OCI-LY1 (cell line): ENCODE measurements around the gene FYCO1.

Experiments used
- H2AFZ ChIP-seq: fragments of 200-600 bp; sonication (generic), shearing (Covaris generic); 2 replicates; pipeline ENCODE4 v1.6.0; 2014; ENCODE audit warnings: antibody characterized with exemption, mild to moderate bottlenecking, low read length
- H3F3A ChIP-seq: fragments of 200-600 bp; sonication (generic), shearing (Covaris generic); 2 replicates; pipeline ENCODE4 v1.6.0; 2014; ENCODE audit warnings: mild to moderate bottlenecking, antibody characterized with exemption, low read length, moderate library complexity; ENCODE audit not compliant: insufficient read depth
- H3K27ac ChIP-seq: fragments of 200-600 bp; sonication (generic); 2 replicates; pipeline ENCODE4 v1.5.1; 2014; ENCODE audit warnings: low read length, mixed run types, mild to moderate bottlenecking, low read depth; ENCODE audit not compliant: poor library complexity, severe bottlenecking
- H3K27me3 ChIP-seq: fragments of 200-600 bp; sonication (generic); 2 replicates; pipeline ENCODE4 v1.6.0; 2014; ENCODE audit warnings: antibody characterized with exemption, mild to moderate bottlenecking, low read length, moderate library complexity; ENCODE audit not compliant: insufficient read depth
- H3K36me3 ChIP-seq: fragments of 200-600 bp; sonication (generic); 2 replicates; pipeline ENCODE4 v1.6.1; 2014; ENCODE audit warnings: mild to moderate bottlenecking, antibody characterized with exemption, low read length, moderate library complexity, mixed read lengths; ENCODE audit not compliant: insufficient read depth
- H3K4me1 ChIP-seq: fragments of 200-600 bp; sonication (generic); 2 replicates; pipeline ENCODE4 v1.5.1; 2014; ENCODE audit warnings: mild to moderate bottlenecking, low read length, moderate library complexity; ENCODE audit not compliant: insufficient read depth, severe bottlenecking
- H3K4me2 ChIP-seq: fragments of 200-600 bp; sonication (generic), shearing (Covaris generic); 2 replicates; pipeline ENCODE4 v1.6.1; 2014; ENCODE audit warnings: low read length
- H3K4me3 ChIP-seq: fragments of 200-600 bp; sonication (generic); 2 replicates; pipeline ENCODE4 v1.5.1; 2014; ENCODE audit warnings: low read length, low read depth, mild to moderate bottlenecking, mixed read lengths; ENCODE audit not compliant: poor library complexity, severe bottlenecking
- H3K79me2 ChIP-seq: fragments of 200-600 bp; shearing (Covaris generic); 2 replicates; pipeline ENCODE4 v1.6.1; 2016; ENCODE audit warnings: mixed run types, low read length, mixed read lengths; ENCODE audit not compliant: insufficient read depth
- H3K9ac ChIP-seq: fragments of 200-600 bp; sonication (generic), shearing (Covaris generic); 2 replicates; pipeline ENCODE4 v1.6.1; 2014; ENCODE audit warnings: mild to moderate bottlenecking, low read length, mixed read lengths
- H3K9me2 ChIP-seq: fragments of 200-600 bp; sonication (generic), shearing (Covaris generic); 2 replicates; pipeline ENCODE4 v1.6.1; 2014; ENCODE audit warnings: low read depth, mild to moderate bottlenecking, low read length, mixed read lengths
- H3K9me3 ChIP-seq: fragments of 200-600 bp; shearing (Covaris generic); 2 replicates; pipeline ENCODE4 v1.6.1; 2014; ENCODE audit warnings: low read length, mixed read lengths
- H4K20me1 ChIP-seq: fragments of 200-600 bp; sonication (generic), shearing (Covaris generic); 2 replicates; pipeline ENCODE4 v1.6.0; 2016; ENCODE audit warnings: mild to moderate bottlenecking, low read length; ENCODE audit not compliant: insufficient read depth
- CTCF ChIP-seq: fragments of 200-600 bp; sonication (generic), shearing (Covaris generic); IDR thresholded peaks from 2 replicates; pipeline ENCODE4 v1.5.1; 2017; ENCODE audit warnings: mild to moderate bottlenecking, antibody characterized with exemption, low read length, moderate library complexity, mixed read lengths
- EZH2 ChIP-seq: fragments of 200-600 bp; sonication (generic), shearing (Covaris generic); IDR thresholded peaks from 2 replicates; pipeline ENCODE4 v1.8.0; 2017; ENCODE audit warnings: borderline replicate concordance, mixed run types, mild to moderate bottlenecking, antibody characterized with exemption, low read length, moderate library complexity, mixed read lengths

FYCO1 gene

GRCh38 chr3:45880725-45881077, 114.9 kb downstream of the FYCO1 start:
- H4K20me1 ChIP-seq = no peaks in the 10 kb centered on the region
- H3K4me1 ChIP-seq = no peaks in the 10 kb centered on the region
- no peaks in the 10 kb centered on the region for H3K79me2 ChIP-seq
- no peaks in the 10 kb centered on the region for H3K36me3 ChIP-seq
- no peaks in the 10 kb centered on the region for H3K9me3 ChIP-seq
- TF ChIP-seq EZH2 = no peak
- no peak for TF ChIP-seq CTCF
- no peaks in the 10 kb centered on the region for H3F3A ChIP-seq
- no peak overlapping the region for H3K4me3 ChIP-seq
- H2AFZ ChIP-seq = no peak overlapping the region
- no peaks in the 10 kb centered on the region for H3K9me2 ChIP-seq
- H3K27me3 ChIP-seq = peaks cover 8% of the 10 kb centered on the region; the same call in 1 of the 2 replicates
- no peak overlapping the region for H3K27ac ChIP-seq
- H3K9ac ChIP-seq = no peak overlapping the region
- no peak overlapping the region for H3K4me2 ChIP-seq

- no peaks in the 10 kb centered on the region for H3K9me3 ChIP-seq
- no peaks in the 10 kb centered on the region for H3K4me1 ChIP-seq
- no peaks in the 10 kb centered on the region for H3F3A ChIP-seq
- H3K4me2 ChIP-seq = no peak overlapping the region
- H3K27me3 ChIP-seq = no peaks in the 10 kb centered on the region; the same call in 1 of the 2 replicates
- H3K9me2 ChIP-seq = no peaks in the 10 kb centered on the region
- H3K27ac ChIP-seq = no peak overlapping the region
- H3K4me3 ChIP-seq = no peak overlapping the region
- no peaks in the 10 kb centered on the region for H3K79me2 ChIP-seq
- TF ChIP-seq CTCF = no peak
- TF ChIP-seq EZH2 = no peak
- H3K9ac ChIP-seq = no peak overlapping the region
- H2AFZ ChIP-seq = no peak overlapping the region
- no peaks in the 10 kb centered on the region for H3K36me3 ChIP-seq
- no peaks in the 10 kb centered on the region for H4K20me1 ChIP-seq
Measured at GRCh38 chr3:45878124-45878523, 117.5 kb downstream of the FYCO1 start.

DNA sequence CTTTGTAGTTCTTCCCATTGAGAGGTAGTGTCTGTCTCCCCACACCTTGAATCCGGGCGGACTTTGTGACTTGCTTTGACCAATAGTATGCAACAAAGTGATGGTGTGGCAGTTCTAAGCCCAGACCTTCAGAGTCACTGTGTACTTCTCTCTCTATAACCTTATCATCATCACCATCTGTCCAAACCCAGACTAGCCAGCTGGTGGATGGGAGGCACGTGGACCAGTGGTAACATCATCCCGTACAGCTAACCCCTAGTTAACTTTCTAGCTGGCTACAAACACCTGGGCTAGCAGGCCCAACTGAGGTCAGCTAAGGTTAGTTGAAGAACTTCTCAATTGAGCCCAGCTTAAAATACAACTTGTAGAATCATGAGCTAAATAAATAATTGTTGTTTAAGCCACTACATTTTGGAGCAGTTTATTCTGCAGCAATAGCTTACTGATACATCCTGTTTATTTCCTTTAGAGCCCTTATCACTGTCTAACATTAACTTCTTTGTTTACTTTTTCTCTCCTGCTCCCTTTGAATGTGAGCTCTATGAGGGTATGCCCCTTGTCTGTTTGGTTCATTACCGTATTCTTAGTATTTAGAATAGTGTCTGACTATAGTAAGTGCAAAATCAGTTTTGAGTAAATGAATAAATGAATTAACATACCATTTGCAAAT, 120.8 kb downstream of the FYCO1 start:
- no peak for TF ChIP-seq CTCF
- no peak for TF ChIP-seq EZH2
- Histone ChIP-seq H4K20me1 (no peaks in the 10 kb centered on the region), H3K36me3 (no peaks in the 10 kb centered on the region)

More for the DNA sequence above, 120.8 kb downstream of the FYCO1 start:
- no peak overlapping the region for H3K9ac ChIP-seq
- H3K4me3 ChIP-seq = no peak overlapping the region
- no peak overlapping the region for H3K27ac ChIP-seq
- H3K9me3 ChIP-seq = no peaks in the 10 kb centered on the region
- H3K4me1 ChIP-seq = no peaks in the 10 kb centered on the region
- no peak overlapping the region for H3K4me2 ChIP-seq
- no peaks in the 10 kb centered on the region for H3K27me3 ChIP-seq
- H3K9me2 ChIP-seq = no peaks in the 10 kb centered on the region
- H3K79me2 ChIP-seq = no peaks in the 10 kb centered on the region
- H3F3A ChIP-seq = no peaks in the 10 kb centered on the region
- H2AFZ ChIP-seq = no peak overlapping the region
